Measurements from ENCODE around the gene SNX8.

Gene SNX8

GRCh38 chr7:2259480-2259879 is 54.8 kb downstream of the SNX8 start:
- DNase-seq = no peak

- no peak for DNase-seq
These were observed 55.4 kb downstream of the SNX8 start for GRCh38 chr7:2258661-2259365.

GRCh38 chr7:2257651-2258050 is 56.6 kb downstream of the SNX8 start:
- DNase-seq = no peak

- DNase-seq = no peak
These were observed 57.1 kb downstream of the SNX8 start for GRCh38 chr7:2257046-2257551.

- no peak for DNase-seq
These were observed 57.8 kb downstream of the SNX8 start for GRCh38 chr7:2256306-2257045.

- DNase-seq = no peak
These were observed 58.8 kb downstream of the SNX8 start for GRCh38 chr7:2255145-2256139.

- no peak for DNase-seq
These were observed 59.7 kb downstream of the SNX8 start for GRCh38 chr7:2254429-2255144.

- no peak for DNase-seq
These were observed 60.6 kb downstream of the SNX8 start for GRCh38 chr7:2253525-2254244.

- DNase-seq = no peak
These were observed 61.2 kb downstream of the SNX8 start for GRCh38 chr7:2253021-2253420.

- DNase-seq = no peak
These were observed 62.1 kb downstream of the SNX8 start for GRCh38 chr7:2251841-2252771.

GRCh38 chr7:2251381-2251780 is 62.9 kb downstream of the SNX8 start:
- no peak for DNase-seq

GRCh38 chr7:2249744-2250323 is 64.4 kb downstream of the SNX8 start:
- no peak for DNase-seq

GRCh38 chr7:2248984-2249694 is 65.1 kb downstream of the SNX8 start:
- DNase-seq = no peak

- DNase-seq = no peak
These were observed 66.9 kb downstream of the SNX8 start for GRCh38 chr7:2247141-2247995.

- no peak for DNase-seq
These were observed 68.2 kb downstream of the SNX8 start for GRCh38 chr7:2245883-2246675.

GRCh38 chr7:2244404-2244995 is 69.7 kb downstream of the SNX8 start:
- DNase-seq = no peak

- no peak for DNase-seq
These were observed 70.8 kb downstream of the SNX8 start for GRCh38 chr7:2243458-2243857.
